NCI-H345 treated with DMSO at 0.1 percent for 48 hours (cell line): ENCODE results near the gene EPHB1.
A peak's percentile ranks its signal among the peaks of the same experiment; 100 is the strongest.

Experiments
- DNase-seq: peaks from one replicate; lab custom pipeline; 2025; ENCODE audit not compliant: unreplicated experiment; lab: John Stamatoyannopoulos, UW

EPHB1 gene

GRCh38 chr3:134794950-134795745, at the start of gene EPHB1:
Gene EPHB1, plus strand, starts transcription at chr3:134795260.
- DNase-seq, result peak; percentile 88

DNA sequence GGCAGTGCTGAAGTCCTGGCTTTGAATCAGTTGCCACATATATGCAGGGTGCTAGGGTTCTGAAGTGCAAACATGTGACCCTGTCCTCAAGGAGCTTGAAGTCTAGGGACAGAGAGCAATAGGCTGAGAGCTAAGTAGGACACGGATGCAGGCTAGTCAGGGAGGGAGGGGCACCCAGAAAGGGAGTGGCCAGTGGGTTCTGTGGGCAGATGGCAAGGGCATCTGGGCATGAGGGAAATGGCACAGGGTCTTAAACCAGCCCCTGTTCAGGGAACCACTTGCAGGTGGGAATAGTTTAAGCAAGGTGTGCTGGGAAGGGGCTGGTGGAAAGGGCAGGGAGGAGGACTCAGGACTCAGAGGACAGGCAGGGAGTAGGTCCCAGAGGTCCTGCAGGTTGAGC, 46.4 kb upstream of the EPHB1 start:
- DNase-seq, result no peak

DNA sequence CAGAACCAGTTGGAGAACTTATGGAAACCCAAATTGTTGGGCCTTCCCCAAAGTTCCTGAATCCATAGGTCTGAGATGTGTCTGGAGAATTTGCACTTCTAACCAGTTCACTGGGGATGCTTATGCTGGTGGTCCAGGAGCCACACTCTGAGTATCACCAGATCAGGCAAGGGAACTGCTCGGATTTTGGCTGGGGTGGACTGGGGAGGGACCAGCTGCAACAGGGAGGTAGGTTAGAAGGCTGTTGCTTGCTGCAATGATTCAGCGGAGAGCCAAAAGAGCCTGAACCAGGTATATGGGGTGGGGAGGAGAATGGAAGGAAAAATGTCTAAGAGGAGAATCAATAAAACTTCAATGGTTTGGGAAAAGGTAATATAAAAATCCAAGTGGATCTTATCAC, 45.9 kb upstream of the EPHB1 start:
- no peak for DNase-seq

- no peak for DNase-seq
Observed at GRCh38 chr3:134749802-134750553, 45.1 kb upstream of the EPHB1 start.

- no peak for DNase-seq
Observed at GRCh38 chr3:134751831-134752230, 43.2 kb upstream of the EPHB1 start.

DNA sequence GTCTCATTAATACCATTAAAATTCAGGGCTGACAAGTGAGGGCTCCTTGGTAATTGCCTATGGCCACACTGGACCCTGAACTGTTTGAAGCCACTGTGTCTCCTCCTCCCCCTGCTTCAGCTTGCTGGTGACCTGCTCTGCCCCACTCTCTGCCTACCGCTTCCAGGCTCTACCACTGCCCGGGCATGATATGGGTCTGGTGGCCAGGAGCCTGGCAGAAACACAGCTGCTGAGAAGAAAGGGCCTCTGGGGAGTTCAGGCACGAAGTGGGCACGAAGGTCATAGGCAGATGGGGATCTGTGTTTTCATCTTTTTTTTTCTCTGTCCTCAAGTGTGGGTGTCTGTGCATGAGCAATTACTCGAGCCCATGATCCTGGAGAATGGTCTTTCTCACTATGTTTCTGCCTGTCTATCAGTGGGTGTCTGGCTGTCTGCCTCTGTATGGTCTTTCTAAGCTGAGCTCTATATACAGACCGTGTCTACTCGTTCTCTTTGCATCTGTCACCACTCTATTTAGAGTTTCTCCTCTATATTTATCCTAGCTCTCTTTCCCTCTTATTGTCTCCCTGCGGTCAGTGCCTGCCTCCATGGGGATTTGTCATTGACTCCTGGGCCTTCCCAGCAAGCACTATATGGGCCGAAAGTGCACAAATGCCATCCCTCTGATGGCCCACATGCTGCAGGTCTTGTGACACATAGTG, 42.1 kb upstream of the EPHB1 start:
- DNase-seq, result no peak

DNA sequence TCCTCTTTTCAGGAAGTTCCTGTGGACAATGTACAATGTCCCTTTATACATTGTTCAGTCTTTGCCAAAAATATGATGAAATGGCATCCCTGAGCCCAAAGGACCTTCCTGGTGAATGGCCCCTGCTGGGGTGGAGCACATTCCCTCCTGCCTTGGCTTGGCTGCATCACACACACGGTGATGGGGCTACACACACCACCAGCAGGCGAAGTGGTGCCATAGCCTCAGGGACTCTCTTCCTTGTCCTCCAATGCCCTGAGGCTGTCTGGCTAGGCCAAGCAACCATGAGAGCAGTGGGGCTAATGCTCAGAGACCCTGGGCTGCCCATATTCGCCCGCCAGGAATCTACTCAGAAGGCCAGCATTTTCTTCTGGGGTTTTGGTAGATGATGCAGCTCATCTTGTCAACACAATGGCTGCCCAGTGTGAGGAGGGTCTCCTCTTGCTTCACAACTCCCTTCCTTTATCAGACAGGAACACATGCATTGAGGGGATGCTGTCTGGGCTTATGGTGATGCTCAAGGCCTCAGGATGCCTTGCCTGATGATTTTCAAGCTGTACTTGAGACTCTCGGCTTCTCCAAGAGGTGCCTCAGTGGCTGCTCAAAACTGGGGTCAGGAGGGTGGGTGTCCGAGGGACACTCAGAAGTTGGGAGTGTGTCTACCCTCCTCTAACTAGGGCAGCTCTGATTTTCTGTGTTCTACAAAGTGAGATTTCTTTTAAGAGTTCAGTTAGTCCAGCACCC, 40.9 kb upstream of the EPHB1 start:
- no peak for DNase-seq

DNA sequence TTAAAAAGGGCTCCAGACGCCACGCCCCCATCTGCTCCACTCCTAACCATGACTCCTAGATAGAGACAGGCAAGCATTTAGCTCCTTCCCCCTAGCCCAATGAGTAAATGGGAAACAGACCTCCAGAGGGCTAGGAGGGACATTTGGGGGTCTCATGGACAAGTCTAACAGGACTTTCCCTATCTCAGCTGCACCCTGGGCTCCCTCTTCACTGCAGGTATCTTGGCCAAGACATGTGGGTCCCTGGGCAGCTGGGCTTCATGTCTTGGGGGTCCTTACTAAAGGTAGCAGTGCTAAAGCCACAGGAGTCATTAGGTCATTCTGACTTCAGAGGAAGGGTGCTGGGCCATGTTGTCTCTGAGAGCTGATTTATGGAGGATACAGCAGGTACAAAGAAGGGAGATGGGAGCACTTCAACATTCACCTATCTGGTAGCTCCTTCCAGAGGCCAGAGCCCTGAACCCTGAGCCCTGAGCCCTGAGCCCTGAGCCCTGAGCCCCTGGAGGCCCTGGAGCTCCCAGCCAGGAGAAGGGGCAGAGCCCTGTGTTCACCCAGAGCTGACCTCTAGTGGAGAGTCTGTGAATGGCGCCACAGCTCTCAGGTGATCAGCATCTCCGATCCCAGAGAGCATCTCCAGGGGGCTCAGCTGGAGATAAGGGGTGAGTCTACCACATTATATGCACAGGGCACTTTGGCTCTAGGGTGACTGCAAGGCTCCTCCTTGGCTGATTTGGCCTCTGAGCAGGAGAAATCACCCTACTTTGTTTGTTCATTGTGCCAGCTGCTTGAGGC, 40.1 kb upstream of the EPHB1 start:
- DNase-seq, result no peak

GRCh38 chr3:134755821-134756220, 39.2 kb upstream of the EPHB1 start:
- DNase-seq, result no peak

- no peak for DNase-seq
Observed at GRCh38 chr3:134757549-134758069, 37.5 kb upstream of the EPHB1 start.

- DNase-seq, result no peak
Observed at GRCh38 chr3:134761213-134761612, 33.8 kb upstream of the EPHB1 start.

DNA sequence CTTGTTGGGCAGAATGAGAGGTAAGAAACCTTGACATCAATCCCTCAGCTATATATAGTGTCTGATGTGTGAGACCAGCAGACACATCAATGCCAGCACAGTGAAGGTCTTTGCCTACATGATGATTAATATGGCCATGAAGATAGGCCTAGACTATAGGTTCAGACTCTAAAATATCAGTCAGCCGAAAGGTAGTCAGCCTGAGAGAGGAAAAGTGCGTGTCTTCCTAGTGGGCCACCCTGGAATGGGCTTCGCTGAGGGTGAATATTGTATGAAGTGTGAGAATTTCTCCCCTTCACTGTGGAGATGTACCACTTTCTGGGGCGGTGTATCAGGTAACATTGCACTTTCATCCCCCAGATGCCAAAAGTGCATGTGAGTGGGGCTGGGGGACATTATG, 33.0 kb upstream of the EPHB1 start:
- DNase-seq, result no peak

- DNase-seq, result no peak
Observed at GRCh38 chr3:134765468-134765867, 29.6 kb upstream of the EPHB1 start.

GRCh38 chr3:134766290-134766689, 28.8 kb upstream of the EPHB1 start:
- DNase-seq, result no peak

GRCh38 chr3:134768116-134768515, 26.9 kb upstream of the EPHB1 start:
- DNase-seq, result no peak

GRCh38 chr3:134768837-134769236, 26.2 kb upstream of the EPHB1 start:
- DNase-seq, result no peak

- no peak for DNase-seq
Observed at GRCh38 chr3:134769287-134769868, 25.7 kb upstream of the EPHB1 start.

- no peak for DNase-seq
Observed at GRCh38 chr3:134772011-134772410, 23.0 kb upstream of the EPHB1 start.

DNA sequence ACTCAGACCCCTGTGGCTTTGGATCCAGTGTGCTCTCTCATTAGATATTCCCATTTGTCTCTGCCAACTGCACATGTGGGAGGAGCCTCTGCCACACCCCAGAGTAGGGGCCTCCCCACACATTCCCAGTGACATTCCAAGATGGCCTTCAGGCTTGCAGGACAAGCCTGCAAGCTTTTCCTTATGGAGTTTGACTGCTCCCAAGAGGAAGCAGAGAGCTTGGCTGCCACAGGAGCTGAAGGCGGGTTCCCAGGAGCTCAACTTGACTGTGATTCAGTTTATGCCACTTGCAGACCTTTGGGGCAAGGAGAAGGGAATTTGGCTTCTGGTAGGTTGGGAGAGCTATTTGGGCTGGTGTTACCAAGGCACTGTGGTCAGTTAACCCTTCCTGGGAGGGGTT, 22.5 kb upstream of the EPHB1 start:
- DNase-seq, result no peak

DNA sequence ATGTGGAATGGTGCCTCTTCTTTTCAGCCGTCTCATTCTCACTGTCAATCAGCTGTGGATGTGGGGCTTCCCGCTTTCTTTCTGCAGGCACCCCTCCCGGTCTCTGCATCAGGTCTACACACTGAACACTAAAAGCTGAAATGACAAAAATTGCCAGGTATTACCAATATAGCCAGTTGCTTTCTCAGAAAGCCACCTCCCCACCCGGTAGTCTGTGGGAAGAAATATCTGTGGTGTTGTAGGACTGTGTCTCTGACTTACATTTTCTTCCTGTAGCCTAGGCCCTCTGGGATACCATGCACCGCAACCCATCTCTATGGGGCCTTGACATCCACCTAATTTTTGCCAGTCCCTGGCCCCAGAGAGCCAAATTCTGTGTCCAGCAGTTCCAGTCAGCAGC, 19.2 kb upstream of the EPHB1 start:
- DNase-seq, result no peak
